SU-DHL-6 (cell line): ENCODE results near the gene DPM3.

Experiments
- CTCF ChIP-seq: fragments of 200-600 bp; sonication (generic); IDR thresholded peaks from one replicate; pipeline ENCODE4 v1.5.1; 2017; ENCODE audit warnings: antibody characterized with exemption, mild to moderate bottlenecking, low read length, moderate library complexity; ENCODE audit not compliant: insufficient read depth, poor library complexity, severe bottlenecking
- EZH2phosphoT487 ChIP-seq: fragments of 200-600 bp; sonication (generic), shearing (Covaris generic); conservative IDR thresholded peaks from 2 replicates; pipeline ENCODE4 v1.6.1; 2018; ENCODE audit warnings: mild to moderate bottlenecking, antibody characterized with exemption, low read length, moderate library complexity, mixed read lengths

DNA sequence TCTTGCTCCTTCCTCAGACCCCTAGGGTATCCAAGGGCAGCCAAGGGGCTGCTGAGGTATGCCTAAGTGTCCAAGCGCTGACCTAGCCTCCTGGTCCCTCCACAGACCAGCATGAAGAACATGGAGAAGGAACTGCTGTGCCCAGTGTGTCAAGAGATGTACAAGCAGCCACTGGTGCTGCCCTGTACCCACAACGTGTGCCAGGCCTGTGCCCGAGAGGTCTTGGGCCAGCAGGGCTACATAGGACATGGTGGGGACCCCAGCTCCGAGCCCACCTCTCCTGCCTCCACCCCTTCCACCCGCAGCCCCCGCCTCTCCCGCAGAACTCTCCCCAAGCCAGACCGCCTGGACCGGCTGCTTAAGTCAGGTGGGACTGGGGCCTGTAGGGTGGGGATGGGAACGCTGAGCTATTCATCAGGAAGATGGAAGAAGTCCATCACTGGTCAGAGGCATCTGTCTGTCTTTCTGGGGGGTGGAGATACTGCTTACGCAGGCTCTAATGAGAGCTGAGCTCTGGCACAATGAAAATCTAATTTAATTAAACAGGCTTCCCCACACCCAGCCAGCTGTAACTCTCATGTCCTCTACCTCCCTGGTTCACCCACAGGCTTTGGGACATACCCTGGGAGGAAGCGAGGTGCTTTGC lies 35.1 kb upstream of the DPM3 start:
- TF ChIP-seq CTCF (no peak), EZH2phosphoT487 (no peak)
